Measurements from ENCODE around the gene C1orf146.
"Not testable (repeated sequence)": the region's sequence is repeated elsewhere in the genome, so short reads cannot be mapped to it uniquely, and the experiment has no call there.

Gene C1orf146

GRCh38 chr1:92276082-92276481 lies 58.4 kb downstream of the C1orf146 start:
- no peak for DNase-seq

GRCh38 chr1:92277105-92277723 lies 59.5 kb downstream of the C1orf146 start:
- DNase-seq, result no peak

GRCh38 chr1:92279781-92280180 lies 62.1 kb downstream of the C1orf146 start:
- not testable (repeated sequence) for DNase-seq

- DNase-seq, result not testable (repeated sequence)
These were observed 63.7 kb downstream of the C1orf146 start for GRCh38 chr1:92281411-92281810.

GRCh38 chr1:92291372-92291999 lies 73.8 kb downstream of the C1orf146 start:
- DNase-seq, result peak; percentile 73

Measured in hematopoietic multipotent progenitor cell treated with erythropoietin and hydrocortisone succinate and interleukin-3 and kit ligand, for 8 days (in vitro differentiated cells).